ENCODE data around the gene SLC43A1.
"Not testable (repeated sequence)": the region's sequence is repeated elsewhere in the genome, so short reads cannot be mapped to it uniquely, and the experiment has no call there.

The SLC43A1 gene

DNA sequence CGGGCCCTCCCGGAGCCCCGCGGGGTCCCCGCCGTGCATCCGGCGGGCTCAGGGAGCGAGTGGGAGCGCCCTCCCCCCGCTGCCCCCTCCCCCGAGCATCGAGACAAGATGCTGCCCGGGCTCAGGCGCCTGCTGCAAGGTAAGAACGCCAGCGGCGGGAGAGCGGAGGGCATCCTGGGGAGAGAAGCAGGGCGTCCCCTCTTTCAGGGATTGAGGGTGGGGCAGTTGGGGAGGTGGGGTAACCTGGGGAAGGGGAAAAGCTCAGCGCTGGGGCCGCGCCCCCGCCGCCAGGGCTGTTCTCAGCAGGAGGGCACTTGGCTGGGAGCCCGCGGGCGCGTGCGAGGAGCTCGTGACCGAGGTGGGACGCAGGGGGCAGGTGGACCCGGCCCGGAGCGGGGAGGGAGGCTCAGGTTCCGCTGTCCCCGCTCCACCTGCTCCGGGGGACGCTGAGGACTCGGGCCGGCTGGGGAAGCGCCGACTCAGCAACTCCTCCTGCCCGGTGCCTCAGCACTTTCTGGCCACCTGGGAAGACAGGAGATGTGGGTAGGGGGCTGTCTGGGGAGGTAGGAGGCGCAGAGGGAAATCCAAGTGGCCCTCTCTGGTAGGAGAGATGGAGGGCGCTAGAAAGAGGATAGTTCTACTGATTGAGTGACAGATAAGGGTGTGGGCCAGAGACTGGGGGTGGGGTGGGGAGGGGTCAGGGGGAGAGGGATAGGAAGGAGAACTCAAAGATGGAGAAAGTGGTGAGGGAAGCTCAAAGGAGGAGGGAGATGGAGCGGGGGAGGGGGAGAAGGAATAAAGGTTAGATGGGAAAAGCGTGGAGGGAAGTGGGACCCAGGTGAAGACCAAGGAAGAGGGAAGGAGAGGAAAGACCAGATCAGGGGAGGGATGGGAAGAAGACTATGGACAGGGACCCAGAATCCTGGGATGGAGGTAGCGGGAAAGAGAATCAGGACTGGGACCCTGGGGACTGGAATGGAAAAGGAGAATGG lies 54.4 kb downstream of the SLC43A1 start:
- no peak for DNase-seq (ENCODE audit: low spot score)

DNA sequence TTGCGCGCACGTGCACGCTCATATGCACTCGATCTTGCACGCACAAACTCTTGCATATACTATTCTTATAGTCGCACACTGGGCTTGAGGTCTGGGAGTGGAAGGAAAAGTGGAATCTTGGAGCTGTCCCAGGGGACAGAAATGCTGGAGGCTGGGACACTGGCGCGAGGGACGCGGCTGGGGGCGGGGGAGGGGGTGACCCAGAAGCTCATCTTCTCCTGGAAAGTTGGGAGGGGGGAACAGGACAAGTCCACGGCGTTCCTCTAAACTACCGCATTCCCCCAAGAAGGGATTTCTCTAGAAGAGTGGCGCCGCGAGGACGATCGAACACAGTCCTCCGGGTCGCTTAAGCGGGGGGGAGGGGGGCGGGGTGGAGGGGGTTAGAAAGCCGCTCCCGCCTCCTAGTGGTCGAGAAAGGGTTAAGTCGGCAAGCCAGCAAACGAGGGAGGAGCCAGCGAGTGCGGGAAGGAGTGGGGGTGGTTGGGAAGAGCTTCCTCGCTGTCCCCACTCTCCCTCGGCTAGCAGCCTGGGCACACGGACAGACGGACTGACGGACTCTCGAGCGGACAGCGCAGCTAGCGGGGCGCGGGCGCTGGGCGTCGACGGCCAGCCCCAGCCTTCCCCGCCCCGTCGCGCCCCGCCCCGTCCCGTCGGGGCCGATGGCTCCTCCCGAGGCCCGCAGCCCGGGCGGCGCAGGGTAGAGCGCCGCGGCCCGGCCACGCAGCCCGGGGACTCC lies 55.3 kb downstream of the SLC43A1 start, which contains the start of gene RTN4RL2:
Gene RTN4RL2, plus strand, starts transcription at position 507 of the 736 bp plus-strand sequence. CDS start 338 bp downstream, outside the sequence.
- peak; percentile 84 for DNase-seq (ENCODE audit: low spot score)

DNA sequence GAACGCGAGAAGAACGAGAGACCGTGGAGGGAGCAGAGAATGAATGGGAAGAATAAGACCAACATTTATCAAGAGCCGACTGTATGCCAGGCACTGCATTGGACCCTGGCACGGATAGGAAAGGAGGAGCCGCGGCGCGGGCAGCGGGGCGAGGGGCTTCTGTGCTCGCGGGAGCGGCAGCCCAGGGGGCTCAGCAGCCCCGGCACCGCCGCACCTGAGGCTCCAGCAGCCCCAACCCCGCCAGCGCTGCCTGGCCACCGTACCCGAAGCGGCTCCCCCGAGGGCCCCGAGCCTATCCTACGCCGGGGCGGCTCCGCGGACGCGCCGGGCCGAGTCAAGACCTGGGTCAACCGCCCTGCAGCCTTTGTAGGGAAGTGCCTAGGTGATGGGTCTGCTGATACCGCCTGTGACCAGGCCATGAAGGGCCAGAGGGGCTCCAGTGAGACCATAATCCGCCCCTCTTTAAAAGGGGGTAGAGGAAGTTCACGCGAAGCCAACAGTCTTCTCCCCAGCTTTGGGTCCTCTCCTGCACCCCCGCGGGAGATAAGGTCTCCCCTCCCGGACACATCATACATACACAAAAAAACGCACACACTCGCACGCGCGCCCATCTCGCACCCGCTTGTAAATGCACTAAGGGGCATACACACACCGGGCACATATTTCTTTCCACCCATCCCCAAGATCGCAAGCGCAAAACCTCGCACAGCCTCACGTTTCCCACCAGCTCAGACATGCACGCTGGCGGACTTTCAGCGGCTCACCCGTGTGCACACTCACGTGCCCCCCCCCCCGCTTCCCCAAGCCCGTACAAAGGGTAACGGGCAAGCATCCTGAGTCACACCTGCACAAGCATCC lies 56.1 kb downstream of the SLC43A1 start:
- DNase-seq (ENCODE audit: low spot score): peak; percentile 24

DNA sequence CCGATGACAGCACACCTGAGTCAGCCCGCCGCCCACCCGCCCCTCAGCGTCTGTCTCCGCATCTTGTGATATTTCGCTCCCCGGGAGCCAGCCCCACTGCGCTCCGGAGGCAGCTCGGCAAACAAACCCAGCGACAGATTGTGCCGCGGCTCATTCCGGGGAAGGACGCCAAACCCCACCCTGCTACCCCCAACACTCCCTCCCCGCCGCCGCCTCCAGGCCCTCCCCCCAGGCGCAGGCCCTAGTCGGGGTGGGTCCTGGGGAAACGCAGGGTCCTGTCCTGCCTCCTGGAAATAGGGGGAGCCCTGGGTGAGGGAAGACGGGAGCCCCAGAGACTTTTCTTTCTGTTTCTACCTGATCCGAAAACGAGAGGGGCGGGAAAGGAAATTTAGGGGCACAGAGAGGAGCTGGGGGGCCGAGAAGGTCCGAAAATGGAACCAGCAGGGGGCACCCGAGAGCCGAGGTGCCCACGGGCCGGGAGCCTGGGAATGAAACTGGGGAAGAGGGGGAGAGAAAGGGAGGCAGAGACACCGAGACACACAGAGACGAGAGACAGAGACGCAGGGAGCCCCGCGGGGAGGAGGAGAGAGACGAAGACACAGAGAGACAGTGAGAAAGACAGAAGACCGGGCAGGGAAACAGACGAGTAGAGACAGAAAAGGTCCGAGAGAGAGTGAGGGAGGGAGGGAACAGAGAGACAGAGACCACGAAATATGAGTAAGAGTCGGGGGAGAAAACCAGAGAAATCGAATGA lies 56.9 kb downstream of the SLC43A1 start:
- DNase-seq (ENCODE audit: low spot score): peak; percentile 74

DNA sequence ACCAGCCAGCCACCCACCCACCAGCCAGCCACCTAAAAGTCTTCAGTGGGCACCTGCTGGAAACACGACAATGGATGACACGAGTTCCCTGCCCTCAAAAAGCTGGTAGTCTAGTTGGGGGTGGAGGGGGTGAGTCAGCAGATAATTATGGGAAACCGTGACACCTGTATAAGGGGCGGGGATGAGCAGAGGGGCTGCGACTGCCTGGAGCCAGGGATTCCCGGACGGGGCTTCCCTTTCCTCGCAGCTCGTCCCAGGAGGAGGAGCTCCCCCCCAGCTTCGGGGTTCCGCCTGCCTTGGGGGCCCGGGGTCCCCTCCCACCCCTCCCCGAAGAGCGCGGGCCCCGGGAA lies 57.5 kb downstream of the SLC43A1 start:
- peak; percentile 13 for DNase-seq (ENCODE audit: low spot score)

DNA sequence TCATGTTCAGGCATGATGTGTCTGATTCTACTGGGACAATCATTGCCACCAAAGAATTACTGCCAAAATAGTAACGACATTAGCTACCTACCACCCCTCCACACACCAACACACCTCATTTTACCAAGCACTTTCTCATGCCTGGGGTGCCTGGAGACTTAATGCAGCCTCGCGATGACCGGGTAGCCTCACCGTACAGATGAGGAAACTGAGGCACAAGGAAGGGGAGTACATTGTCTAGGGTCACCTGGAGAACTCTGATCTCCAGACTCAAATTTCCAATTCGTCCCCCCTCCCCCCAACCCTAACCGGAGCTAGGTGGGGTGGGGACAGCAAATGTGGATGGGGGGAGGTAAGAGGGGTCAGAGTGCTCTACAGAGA lies 57.9 kb downstream of the SLC43A1 start:
- no peak for DNase-seq (ENCODE audit: low spot score)

DNA sequence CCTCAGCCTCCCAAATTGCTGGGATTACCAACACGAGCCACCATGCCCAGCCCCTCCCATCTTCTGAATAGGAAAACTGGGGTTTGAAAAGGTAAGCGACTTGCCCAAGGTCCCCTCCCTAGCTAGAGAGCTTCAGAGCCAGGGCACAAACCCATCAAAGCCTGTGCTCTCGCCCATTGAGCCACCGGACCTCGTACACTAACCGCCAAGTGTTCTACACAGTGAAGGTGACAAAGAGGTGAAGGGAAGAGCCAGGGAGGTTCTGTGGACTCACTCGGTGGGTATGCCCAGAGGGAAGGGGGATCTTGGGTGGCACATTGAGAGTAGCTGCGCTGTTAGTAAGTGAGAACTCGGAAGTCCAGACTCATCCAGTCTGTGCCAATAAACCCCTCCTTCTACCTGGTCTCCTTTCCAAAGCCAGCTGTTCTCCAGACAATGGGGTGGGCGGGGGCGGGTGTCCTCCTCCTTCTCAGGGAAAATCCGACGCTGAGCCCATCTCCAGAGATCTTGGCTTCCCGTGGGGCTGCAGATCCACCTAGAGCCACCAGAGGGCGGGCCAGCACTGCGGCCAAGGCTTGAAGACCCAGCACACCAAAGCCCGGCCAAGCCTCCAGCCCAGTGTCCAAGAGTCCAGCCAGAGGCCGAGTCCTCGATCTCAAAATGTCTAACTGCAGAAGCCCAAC lies 58.4 kb downstream of the SLC43A1 start:
- peak; percentile 91 for DNase-seq (ENCODE audit: low spot score)

DNA sequence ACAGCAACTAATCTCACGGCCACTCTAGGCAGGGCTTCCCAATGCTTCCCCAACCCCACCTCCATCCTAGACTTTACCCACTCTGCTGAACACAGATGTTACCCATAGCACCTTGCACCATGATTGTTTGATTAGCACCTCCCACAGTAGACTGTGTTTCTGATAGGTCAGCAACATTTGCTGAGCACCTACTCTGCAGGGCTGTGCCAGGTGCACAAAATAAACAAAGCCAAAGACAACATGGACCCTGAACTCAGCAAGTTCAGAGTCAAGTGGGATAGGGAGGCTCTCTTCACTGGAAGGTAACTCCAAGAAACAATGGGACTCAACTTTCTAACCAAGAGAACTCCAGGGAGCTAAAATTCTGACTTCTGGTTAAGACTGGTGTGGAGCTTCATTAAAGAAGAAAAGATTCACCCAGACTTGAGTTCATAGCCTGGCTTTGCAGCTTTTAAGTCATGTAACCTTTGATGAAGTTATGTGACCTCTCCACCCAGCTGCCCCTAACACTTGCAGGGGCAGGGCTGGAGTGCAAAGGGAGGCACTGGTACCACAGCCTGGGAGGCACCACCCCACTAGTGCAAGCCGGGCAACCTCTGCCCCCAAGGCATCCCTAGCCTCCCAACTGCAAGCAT lies 61.8 kb downstream of the SLC43A1 start:
- no peak for DNase-seq (ENCODE audit: low spot score)

DNA sequence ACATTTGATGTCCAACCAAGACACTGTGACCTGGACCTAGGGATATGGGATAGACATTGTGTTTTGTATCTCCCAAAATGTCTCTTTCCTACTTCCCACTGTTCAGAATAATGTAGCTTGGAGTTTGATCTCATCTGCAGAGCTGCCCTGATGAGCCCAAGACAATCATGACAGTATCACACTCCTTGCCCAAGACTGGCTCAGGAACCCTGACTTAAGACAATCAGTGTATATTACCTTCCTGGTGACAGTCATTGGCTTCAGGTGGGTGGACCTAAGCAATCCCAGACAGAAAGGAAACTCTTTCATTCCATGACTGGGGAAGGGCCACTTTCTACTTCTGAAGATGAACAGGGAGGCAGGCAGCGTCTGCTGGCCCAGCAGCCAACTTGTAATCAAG lies 69.4 kb downstream of the SLC43A1 start:
- no peak for DNase-seq (ENCODE audit: low spot score)

DNA sequence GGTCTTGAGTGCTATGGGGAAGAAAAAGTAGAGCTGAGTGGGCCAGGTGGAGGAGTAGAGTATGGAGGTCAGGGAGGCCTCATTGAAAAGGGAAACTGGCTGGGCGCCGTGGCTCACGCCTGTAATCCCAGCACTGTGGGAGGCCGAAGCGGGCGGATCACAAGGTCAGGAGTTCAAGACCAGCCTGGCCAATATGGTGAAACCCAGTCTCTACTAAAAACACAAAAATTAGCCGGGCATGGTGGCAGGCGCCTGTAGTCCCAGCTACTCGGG lies 70.4 kb downstream of the SLC43A1 start:
- not testable (repeated sequence) for DNase-seq (ENCODE audit: low spot score)

DNA sequence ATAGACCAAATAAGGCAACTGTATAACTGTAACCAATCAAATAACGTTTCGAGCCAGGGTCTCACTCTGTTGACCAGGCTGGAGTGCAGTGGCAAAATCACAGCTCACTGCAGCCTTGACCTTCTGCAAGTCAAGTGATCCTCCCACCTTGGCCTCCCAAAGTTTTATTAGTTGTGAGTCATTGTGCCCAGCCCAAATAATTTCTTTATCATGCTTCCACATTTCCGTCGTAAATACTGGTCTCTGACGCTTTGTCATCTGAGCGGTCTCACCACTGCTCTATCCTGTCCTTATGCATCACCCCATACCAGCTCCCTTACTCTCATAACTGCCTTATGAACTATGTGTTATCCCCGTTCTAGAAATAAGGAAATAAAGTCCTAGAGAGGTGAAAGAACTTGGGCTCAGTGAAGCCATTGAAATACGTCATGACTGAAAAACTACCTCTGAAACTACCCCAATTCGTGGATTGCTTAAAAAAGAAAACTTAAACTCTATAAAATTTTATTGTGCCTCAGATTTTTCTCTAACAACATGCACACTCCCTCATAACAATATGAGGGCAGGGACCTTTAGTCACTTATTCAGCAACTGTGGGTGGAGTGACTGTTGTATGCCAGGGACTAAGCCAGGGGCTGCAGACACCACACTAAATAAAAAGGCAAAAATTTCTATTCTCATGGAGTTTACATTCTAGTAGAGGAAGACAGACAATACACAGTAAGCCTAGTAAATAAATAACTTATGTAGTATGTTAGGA lies 71.0 kb downstream of the SLC43A1 start:
- no peak for DNase-seq (ENCODE audit: low spot score)

DNA sequence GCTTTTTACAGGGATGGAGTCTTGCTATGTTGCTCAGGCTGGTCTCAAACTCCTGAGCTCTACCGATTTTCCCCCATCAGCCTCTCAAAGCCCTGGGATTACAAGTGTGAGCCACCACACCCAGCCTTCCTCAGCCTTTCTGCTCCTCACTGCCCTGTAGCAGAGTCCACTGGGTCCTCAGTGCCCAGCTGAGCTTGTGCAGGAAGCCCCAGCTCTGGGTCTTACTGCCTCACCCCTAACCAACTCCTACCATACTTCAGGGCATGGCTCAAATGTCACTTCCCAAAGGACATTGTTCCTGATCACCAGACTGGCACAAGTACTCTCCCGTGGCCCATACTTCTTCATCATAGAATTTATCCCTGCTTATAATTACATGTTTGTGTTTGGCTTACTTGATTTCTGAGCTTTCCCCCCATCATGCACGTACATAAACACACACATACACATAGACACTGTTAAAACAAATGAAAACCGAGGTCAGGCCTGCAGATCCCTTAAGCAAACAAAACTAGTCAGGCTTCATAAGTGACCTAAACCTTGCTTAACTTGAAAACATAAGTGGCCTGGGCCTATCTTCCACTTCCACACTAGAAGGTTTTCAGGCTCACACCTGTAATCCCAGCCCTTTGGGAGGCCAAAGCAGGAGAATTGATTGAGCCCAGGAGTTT lies 74.6 kb downstream of the SLC43A1 start:
- DNase-seq (ENCODE audit: low spot score): no peak

DNA sequence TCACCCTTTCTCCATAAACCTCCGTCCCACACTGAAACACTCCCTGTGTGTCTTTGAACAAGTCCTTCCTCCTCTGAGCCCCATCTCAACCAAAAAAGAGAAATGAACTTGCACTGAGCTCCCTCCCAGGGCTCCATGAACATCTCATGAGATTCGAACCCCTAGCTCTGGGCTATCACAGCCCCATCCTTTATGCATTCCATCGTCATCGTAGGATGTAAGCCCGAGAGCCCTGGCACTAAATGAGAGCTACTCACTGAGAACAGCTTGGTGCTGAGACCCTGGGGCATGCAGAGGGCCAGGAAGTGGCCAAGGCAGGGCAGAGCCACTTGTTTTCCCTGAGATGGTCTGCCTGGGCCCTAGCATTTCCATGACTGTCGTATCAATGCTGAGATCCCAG lies 75.7 kb downstream of the SLC43A1 start:
- DNase-seq (ENCODE audit: low spot score): no peak

DNA sequence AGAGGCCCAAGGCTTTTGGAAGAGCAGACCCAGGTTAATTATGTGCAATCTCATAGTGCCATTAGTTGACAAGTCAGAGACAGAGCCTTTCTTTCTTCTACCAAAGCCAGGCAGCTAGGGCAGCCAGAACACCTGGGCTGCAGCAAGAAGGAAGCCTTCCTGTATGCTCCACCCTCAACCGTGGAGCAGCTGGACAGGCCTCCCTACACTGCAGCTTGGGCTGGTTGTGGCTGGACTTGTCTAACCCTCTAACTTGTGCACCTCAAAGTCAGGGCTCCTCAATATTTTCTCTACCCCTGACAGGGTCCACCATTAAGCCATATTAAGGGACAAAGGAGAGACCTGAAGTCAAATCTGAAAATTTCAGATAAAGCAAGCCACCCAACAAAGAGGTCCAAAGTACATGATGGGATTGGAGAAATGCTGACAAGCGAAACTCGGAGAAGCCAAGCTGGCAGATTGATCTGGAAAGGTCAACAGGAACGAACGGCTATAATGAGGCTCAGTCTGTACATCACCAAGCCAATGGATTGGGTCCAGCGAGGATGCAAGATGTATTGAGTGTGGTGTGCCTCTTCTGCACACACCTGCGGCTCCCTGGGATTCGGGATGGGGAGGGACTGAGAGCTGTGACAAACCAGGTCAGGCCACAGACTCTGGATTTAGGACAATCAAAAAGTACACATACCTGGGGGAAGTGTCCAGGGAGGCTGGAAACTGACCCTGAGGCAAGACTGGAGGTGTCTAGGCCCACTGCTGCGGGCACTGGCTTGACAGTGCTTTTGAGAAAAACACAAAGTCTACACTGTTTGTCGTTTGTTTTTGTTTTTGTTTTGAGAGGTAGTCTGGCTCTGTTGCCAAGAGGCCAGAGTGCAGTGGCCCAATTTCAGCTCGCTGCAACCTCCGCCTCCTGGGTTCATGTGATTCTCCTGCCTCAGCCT lies 76.9 kb downstream of the SLC43A1 start:
- DNase-seq (ENCODE audit: low spot score): no peak

DNA sequence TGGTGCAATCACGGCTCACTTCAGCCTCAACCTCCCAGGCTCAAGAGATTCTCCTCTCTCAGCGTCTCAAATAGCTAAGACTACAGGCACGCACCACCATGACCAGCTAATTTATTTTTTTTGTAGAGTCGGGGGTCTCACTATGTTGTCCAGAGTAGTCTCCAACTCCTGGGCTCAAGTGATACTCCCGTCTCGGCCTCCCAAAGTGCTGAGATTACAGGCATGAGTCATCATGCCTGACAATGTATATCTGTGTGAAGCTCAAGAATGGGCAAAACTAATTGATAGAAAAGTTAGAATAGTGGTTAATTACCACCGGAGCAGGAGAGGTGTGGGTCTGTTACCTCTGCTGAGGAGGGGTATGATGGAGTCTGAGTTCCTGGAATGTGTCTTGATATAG lies 79.5 kb downstream of the SLC43A1 start:
- no peak for DNase-seq (ENCODE audit: low spot score)

DNA sequence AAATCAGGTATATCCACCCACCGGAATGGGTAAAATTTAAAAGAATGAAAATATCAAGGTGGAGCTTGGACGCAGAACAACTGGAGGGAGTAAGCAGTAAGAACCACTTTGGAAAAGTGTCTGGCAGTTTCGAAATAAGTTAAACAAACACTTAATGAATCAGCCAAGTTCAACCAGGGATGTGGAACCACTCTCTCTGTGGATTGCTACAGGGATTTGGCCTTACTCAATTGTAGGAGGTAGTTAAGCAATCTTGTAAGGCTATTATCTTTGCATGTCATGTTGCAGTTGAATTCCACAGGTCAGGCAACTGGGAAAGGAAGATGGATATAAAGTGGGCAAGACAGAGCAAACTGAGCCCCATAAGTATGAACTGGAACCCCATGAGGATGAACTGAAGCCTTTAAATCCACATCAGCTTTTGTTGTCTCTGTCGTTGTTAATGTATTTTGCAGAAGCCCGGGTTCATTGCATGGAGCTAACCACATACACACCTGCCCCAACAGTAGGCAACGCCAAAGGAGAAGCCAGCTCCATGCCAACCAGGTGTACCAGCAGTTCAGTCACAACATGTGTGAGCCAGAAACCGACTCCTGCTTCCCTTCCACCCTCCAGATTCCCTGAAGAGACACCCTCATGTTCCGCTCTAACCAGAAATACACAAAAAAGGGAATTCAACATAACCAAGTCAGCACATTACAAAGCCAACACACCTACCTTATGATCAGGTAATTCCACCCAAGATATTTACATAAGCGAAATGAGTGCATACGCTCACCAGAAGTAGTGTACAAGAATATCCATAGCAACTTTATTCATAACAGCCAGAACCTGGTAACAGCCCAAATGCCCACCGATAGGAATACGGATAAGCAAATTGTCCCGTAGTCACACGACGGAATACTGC lies 80.6 kb downstream of the SLC43A1 start:
- DNase-seq (ENCODE audit: low spot score): peak; percentile 83

All from AG08396 (cell line).